KOPT-K1 (cell line): ENCODE results near the gene PCDHGA8.
"Not testable (repeated sequence)": the region's sequence is repeated elsewhere in the genome, so short reads cannot be mapped to it uniquely, and the experiment has no call there.

Source experiments
- H3K27ac ChIP-seq: fragments of 200-600 bp; sonication (generic); 2 replicates; pipeline ENCODE4 v1.5.1; 2016; ENCODE audit warnings: antibody characterized with exemption, mild to moderate bottlenecking, low read depth, low read length; ENCODE audit not compliant: poor library complexity, severe bottlenecking
- H3K36me3 ChIP-seq: fragments of 200-600 bp; sonication (generic); 2 replicates; pipeline ENCODE4 v1.5.1; 2017; ENCODE audit warnings: antibody characterized with exemption, mild to moderate bottlenecking, low read length, moderate library complexity; ENCODE audit not compliant: insufficient read depth
- H3K9me3 ChIP-seq: fragments of 200-600 bp; sonication (generic); 2 replicates; pipeline ENCODE4 v1.5.1; 2017; ENCODE audit warnings: antibody characterized with exemption, low read length, mild to moderate bottlenecking; ENCODE audit not compliant: insufficient read depth, poor library complexity, severe bottlenecking

Gene PCDHGA8

GRCh38 chr5:141362719-141363118 lies 29.7 kb upstream of the PCDHGA8 start:
- Histone ChIP-seq H3K9me3 (peaks cover 47% of the 10 kb centered on the region), H3K27ac (no peak overlapping the region)

GRCh38 chr5:141363952-141364660 lies 28.3 kb upstream of the PCDHGA8 start, which contains the start of gene PCDHGA5:
PCDHGA5 (plus strand) TSS chr5:141364162; CDS start chr5:141364331, 169 bp downstream.
- H3K9me3 ChIP-seq = peaks cover 47% of the 10 kb centered on the region
- no peaks in the 10 kb centered on the region for H3K36me3 ChIP-seq
- no peak within 1 kb of the TSS for H3K27ac ChIP-seq

More at GRCh38 chr5:141362719-141363118, 29.7 kb upstream of the PCDHGA8 start:
- no peaks in the 10 kb centered on the region for H3K36me3 ChIP-seq

GRCh38 chr5:141366016-141366896 lies 26.2 kb upstream of the PCDHGA8 start:
- Histone ChIP-seq H3K27ac (no peak overlapping the region), H3K9me3 (peaks cover 50% of the 10 kb centered on the region), H3K36me3 (no peaks in the 10 kb centered on the region)

- H3K9me3 ChIP-seq = peaks cover 39% of the 10 kb centered on the region
- no peaks in the 10 kb centered on the region for H3K36me3 ChIP-seq
- H3K27ac ChIP-seq = no peak within 1 kb of the TSS
These were observed 22.2 kb upstream of the PCDHGA8 start, which contains the start of gene PCDHGB3 for GRCh38 chr5:141369994-141370848. PCDHGB3 (plus strand) TSS chr5:141370242; CDS start chr5:141370395, 153 bp downstream.

- no peak overlapping the region for H3K27ac ChIP-seq
- H3K36me3 ChIP-seq = no peaks in the 10 kb centered on the region
- peaks cover 36% of the 10 kb centered on the region for H3K9me3 ChIP-seq
These were observed 20.6 kb upstream of the PCDHGA8 start for GRCh38 chr5:141371572-141372475.

DNA sequence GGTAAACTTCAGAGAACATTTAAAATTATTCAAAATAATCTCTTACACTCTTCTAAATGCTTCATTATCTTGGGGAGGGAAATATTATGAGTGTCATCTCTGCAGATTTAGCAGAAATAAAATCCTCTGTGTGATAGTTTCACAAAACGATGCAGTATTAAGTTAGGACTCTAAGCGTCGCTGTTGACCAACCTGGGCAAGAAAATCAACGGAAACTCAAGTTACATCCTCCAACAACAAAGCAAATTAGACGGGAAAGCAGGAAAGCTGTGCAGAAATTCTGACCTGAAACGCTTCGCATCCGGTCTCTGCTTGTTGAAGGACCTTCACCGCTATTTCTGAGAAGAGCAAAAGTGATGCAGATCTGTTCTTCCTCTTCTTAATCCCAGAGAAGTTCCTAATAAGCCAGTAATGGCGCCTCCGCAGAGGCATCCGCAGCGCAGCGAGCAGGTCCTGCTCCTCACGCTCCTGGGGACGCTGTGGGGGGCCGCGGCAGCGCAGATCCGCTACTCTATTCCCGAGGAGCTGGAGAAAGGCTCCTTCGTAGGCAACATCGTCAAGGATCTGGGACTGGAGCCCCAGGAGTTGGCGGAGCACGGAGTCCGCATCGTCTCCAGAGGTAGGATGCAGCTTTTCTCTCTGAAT lies 18.6 kb upstream of the PCDHGA8 start, which contains the start of gene PCDHGA6:
TSS of gene PCDHGA6 (plus strand) at position 219 of the 645 bp plus-strand sequence. CDS start at position 412, 193 bp downstream.
- Histone ChIP-seq H3K9me3 (peaks cover 36% of the 10 kb centered on the region), H3K36me3 (no peaks in the 10 kb centered on the region), H3K27ac (no peak within 1 kb of the TSS)

- peaks cover 36% of the 10 kb centered on the region for H3K9me3 ChIP-seq
- H3K36me3 ChIP-seq = no peaks in the 10 kb centered on the region
- H3K27ac ChIP-seq = no peak overlapping the region
These were observed 17.8 kb upstream of the PCDHGA8 start for GRCh38 chr5:141374627-141375026.

DNA sequence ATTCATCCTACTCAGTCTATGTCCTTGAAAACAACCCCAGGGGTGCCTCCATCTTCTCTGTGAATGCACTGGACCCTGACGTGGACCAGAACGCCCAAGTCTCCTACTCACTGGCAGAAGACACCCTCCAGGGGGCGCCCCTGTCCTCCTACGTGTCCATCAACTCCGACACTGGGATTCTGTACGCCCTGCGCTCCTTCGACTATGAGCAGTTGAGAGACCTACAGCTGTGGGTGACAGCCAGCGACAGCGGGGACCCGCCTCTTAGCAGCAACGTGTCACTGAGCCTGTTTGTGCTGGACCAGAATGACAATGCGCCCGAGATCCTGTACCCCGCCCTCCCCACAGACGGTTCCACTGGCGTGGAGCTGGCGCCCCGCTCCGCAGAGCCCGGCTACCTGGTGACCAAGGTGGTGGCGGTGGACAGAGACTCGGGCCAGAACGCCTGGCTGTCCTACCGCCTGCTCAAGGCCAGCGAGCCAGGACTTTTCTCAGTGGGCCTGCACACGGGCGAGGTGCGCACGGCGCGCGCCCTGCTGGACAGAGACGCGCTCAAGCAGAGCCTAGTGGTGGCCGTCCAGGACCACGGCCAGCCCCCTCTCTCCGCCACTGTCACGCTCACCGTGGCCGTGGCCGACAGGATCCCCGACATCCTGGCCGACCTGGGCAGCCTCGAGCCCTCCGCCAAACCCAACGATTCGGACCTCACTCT lies 16.8 kb upstream of the PCDHGA8 start:
- not testable (repeated sequence) for H3K27ac ChIP-seq, H3K36me3 ChIP-seq
- peaks cover 30% of the 10 kb centered on the region for H3K9me3 ChIP-seq

- Histone ChIP-seq H3K27ac (no peak within 1 kb of the TSS), H3K9me3 (peaks cover 29% of the 10 kb centered on the region), H3K36me3 (no peaks in the 10 kb centered on the region)
These were observed 9.8 kb upstream of the PCDHGA8 start, which contains the start of gene PCDHGA7 for GRCh38 chr5:141382469-141383294. PCDHGA7 (plus strand) TSS chr5:141382742; CDS start chr5:141382900, 158 bp downstream.

DNA sequence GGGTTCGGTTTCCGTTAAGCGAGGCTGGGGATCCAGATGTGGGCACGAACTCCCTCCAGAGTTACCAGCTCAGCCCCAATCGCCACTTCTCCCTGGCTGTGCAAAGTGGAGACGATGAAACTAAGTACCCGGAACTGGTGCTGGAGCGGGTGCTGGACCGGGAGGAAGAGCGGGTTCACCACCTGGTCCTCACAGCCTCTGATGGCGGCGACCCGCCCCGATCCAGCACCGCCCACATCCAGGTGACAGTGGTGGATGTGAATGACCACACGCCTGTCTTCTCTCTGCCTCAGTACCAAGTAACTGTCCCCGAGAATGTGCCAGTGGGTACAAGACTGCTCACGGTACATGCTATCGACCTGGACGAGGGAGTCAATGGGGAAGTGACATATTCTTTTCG lies 9.1 kb upstream of the PCDHGA8 start:
- no peak overlapping the region for H3K27ac ChIP-seq
- no peaks in the 10 kb centered on the region for H3K36me3 ChIP-seq

DNA sequence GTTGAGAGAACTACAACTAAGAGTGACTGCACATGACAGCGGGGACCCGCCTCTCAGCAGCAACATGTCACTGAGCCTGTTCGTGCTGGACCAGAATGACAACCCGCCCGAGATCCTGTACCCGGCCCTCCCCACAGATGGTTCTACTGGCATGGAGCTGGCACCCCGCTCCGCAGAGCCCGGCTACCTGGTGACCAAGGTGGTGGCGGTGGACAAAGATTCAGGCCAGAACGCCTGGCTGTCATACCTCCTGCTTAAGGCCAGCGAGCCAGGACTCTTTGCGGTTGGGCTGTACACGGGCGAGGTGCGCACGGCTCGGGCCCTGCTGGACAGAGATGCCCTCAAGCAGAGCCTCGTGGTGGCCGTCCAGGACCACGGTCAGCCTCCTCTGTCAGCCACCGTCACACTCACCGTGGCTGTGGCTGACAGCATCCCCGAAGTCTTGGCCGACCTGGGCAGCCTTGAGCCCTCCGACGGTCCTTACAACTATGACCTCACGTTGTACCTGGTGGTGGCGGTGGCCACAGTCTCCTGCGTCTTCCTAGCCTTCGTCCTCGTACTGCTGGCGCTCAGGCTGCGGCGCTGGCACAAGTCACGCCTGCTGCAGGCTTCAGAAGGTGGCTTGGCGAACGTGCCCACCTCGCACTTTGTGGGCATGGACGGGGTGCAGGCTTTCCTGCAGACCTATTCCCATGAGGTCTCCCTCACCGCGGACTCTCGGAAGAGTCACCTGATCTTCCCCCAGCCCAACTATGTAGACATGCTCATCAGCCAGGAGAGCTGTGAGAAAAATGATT lies 7.8 kb upstream of the PCDHGA8 start:
- no peaks in the 10 kb centered on the region for H3K36me3 ChIP-seq
- peaks cover 29% of the 10 kb centered on the region for H3K9me3 ChIP-seq
- H3K27ac ChIP-seq = no peak overlapping the region

More for the DNA sequence above, 9.1 kb upstream of the PCDHGA8 start:
- peaks cover 29% of the 10 kb centered on the region for H3K9me3 ChIP-seq
